CD4-positive, alpha-beta T cell treated with Interleukin-17A for 1 hour (primary cell): ENCODE results near the gene SCAF11.
"Not testable (repeated sequence)": the region's sequence is repeated elsewhere in the genome, so short reads cannot be mapped to it uniquely, and the experiment has no call there.

Source experiments
- DNase-seq: peaks from one replicate; pipeline ENCODE4 v3.0.0-alpha.2; 2020

The SCAF11 gene, protein sequence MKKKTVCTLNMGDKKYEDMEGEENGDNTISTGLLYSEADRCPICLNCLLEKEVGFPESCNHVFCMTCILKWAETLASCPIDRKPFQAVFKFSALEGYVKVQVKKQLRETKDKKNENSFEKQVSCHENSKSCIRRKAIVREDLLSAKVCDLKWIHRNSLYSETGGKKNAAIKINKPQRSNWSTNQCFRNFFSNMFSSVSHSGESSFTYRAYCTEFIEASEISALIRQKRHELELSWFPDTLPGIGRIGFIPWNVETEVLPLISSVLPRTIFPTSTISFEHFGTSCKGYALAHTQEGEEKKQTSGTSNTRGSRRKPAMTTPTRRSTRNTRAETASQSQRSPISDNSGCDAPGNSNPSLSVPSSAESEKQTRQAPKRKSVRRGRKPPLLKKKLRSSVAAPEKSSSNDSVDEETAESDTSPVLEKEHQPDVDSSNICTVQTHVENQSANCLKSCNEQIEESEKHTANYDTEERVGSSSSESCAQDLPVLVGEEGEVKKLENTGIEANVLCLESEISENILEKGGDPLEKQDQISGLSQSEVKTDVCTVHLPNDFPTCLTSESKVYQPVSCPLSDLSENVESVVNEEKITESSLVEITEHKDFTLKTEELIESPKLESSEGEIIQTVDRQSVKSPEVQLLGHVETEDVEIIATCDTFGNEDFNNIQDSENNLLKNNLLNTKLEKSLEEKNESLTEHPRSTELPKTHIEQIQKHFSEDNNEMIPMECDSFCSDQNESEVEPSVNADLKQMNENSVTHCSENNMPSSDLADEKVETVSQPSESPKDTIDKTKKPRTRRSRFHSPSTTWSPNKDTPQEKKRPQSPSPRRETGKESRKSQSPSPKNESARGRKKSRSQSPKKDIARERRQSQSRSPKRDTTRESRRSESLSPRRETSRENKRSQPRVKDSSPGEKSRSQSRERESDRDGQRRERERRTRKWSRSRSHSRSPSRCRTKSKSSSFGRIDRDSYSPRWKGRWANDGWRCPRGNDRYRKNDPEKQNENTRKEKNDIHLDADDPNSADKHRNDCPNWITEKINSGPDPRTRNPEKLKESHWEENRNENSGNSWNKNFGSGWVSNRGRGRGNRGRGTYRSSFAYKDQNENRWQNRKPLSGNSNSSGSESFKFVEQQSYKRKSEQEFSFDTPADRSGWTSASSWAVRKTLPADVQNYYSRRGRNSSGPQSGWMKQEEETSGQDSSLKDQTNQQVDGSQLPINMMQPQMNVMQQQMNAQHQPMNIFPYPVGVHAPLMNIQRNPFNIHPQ (N-terminal part only)

DNA sequence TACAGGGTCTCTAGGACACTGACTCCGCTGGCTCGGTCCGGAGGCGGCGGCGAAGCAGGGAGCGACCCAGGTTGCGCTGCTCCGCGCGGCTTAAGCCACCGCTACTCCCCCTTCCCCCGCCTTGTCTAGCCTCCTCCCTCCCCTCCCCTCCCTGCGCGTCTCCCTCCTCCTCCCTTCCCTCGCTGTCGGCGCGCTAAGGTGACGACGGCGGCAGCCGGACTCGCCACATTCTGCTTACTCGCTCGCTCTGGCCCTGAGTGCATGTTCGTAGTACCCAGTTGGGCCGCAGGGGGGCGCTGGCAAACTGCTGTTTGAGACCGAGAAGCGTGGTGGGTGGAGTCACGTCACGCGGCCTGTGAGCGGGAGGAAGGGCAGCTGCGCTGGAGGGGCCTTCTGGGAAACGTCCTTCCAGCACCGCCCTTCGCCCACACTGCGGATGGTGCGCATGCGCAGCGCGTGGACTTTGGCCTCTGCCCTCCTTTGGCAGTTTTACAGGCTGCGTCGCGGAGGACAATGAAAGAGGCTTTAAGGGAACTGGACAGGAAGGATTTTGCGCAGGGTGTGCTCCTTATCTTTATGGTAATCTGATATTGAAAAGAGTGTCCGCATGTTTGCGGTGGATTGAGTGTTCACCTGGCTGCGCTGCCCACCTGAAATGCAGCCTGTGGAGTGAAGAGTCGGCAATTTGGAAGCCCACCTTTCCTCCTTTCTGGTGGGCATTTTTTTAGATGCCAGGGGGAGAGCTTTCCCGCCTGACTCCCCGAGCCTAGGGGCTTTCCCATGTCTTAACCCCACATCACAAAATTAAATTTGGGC is at the start of gene SCAF11:
TSS of gene SCAF11 (minus strand) at position 107 of the 816 bp plus-strand sequence. CDS start 26,407 bp downstream, outside the sequence.
- peak; percentile 100 for DNase-seq

DNA sequence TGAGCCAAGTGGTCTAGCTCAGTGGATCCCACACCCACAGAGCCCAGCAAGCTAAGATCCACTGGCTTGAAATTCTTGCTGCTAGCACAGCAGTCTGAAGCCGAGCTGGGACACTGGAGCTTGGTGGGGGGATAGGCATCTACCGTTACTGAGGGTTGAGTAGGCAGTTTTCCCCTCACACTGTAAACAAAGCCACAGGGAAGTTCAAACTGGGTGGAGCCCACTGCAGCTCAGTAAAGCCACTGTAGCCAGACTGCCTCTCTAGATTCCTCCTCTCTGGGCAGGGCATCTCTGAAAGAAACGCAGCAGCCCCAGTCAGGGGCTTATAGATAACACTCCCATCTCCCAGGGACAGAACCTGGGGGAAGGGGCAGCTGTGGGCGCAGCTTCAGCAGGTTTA is 46.7 kb upstream of the SCAF11 start:
- not testable (repeated sequence) for DNase-seq

DNA sequence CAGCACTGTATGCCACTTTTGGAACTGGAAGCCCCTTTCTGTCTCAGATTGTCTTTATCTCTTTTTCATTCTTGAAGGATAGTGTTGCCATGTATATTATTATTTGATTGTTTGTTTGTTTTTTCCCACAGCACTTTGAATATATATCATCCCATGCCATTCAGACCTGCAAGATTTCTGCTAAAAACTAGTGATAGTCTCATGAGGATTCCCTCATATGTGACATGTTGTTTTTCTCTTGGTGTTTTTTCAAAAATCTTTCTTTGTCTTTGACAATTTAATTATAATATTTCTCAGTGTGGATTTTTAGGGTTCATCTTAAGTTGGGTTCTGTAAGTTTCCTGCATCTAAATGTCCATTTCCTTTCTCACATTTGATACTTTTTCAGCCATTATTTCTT is 36.8 kb upstream of the SCAF11 start:
- no peak for DNase-seq

DNA sequence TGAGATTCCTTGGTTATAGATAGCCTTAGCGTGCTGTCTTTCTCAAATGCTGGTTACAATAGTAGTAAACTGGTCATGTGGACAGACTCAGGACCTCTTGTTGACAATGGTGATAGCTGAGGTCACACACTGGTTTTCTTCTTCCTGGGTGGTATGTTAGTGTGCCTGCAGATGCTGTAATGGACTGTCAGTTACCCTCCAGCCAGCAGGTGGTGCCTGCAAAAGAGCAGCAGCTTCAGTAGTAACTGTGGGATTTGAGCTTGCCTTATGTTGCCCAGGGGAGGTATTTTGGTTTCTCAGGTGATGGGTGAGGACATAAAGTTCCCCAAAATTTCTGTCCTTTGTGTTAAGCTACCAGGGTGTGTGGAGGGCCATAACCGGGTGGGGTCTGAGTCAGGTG is 33.7 kb upstream of the SCAF11 start:
- no peak for DNase-seq

DNA sequence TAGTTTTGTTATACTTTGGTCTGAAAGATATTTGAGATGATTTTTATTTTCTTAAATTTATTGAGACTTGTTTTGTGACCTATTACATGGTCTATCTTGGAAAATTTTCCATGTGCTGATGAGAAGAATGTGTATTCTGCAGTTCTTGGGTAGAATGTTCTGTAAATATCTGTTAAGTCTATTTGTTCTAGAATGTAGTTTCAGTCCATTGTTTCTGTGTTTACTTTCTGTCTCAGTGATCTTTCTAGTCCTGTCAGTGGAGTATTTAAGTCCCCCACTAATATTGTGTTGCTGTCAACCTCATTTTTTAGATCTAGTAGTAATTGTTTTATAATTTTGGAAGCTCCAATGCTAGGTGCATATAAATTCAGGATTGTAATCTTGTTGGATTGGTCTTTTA is 30.4 kb upstream of the SCAF11 start:
- DNase-seq, result no peak

DNA sequence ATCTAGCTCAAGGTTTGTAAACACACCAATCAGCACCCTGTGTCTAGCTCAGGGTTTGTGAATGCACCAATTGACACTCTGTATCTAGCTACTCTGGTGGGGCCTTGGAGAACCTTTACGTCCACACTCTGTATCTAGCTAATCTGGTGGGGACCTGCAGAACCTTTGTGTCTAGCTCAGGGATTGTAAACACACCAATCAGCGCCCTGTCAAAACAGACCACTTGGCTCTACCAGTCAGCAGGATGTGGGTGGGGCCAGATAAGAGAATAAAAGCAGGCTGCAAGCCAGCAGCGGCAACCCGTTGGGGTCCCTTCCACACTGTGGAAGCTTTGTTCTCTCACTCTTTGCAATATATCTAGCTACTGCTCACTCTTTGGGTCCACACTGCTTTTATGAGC is 28.3 kb upstream of the SCAF11 start:
- not testable (repeated sequence) for DNase-seq

DNA sequence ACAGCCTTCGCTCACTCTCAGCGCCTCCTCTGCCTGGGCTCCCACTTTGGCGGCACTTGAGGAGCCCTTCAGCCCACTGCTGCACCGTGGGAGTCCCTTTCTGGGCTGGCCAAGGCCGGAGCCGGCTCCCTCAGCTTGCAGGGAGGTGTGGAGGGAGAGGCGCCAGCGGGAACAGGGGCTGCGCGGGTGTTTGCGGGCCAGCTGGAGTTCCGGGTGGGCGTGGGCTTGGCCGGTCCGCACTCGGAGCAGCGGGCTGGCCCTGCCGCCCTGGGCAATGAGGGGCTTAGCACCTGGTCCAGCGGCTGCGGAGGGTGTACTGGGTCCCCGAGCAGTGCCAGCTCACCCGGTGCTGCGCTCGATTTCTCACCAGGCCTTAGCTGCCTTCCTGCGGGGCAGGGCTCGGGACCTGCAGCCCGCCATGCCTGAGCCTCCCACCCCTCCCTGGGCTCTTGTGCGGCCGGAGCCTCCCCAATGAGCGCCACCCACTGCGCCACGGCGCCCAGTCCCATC is 27.5 kb upstream of the SCAF11 start:
- not testable (repeated sequence) for DNase-seq

DNA sequence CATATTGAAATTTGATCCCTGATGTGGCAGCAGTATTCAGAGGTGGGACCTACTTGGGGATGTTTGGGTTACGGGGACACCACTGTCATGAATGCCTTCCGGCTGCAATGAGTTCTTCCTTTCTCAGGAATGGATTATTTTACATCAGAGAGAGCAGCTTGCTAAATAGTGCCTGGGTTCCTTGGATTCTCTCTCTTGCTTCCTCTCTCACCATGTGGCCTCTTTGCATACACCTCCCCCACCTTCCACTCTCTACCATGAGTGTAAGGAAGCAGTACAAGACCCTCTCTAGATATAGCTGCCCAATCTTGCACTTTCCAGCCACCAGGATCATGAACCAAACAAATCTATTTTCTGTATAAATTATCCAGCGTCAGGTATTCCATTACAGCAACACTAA is 15.4 kb upstream of the SCAF11 start:
- no peak for DNase-seq

DNA sequence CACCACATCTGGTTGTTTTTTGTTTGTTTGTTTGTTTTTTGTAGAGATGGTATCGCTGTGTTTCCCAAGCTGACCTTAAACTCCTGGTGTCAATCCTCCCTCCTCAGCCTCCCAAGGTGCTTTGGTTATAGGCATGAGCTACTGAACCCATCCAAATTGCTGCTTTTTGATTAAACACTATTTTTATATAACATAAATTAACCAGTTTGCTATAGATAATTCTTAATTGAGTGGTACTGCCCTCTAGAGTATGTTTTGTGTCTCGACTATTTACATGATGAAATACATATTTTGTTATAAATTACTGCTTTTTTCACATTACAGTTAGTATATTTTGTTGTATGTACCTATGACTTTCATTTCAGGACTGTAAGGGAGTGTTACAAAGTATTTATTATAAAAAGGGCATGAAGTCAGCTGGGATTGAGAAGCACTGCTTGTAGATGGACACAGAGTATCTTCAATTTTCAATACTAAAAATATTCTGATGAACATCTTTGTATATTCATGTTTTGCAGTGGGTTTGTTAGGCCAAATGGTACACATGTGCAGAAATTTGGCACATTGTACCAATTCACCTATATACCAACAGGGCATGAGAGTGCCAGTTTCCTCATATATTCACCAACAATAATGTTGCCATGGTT is 14.9 kb upstream of the SCAF11 start:
- peak; percentile 42 for DNase-seq

DNA sequence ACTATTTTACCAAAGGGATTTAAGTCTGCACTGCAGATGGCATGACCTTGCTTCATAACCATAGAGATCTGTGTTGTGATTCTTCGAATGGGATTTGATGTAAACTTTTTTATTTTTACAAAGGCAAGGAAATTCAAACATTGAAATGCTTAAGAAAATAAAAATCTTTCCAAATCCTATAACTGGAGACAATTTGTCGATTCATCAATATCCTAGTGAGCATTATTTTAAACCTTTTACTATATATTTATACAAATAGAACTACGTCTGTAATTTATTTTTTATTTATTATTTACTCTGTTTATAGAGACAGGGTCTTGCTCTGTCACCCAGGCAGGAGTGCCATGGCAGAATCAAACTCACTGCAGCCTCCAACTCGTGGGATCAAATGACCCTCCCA is 14.3 kb upstream of the SCAF11 start:
- no peak for DNase-seq

DNA sequence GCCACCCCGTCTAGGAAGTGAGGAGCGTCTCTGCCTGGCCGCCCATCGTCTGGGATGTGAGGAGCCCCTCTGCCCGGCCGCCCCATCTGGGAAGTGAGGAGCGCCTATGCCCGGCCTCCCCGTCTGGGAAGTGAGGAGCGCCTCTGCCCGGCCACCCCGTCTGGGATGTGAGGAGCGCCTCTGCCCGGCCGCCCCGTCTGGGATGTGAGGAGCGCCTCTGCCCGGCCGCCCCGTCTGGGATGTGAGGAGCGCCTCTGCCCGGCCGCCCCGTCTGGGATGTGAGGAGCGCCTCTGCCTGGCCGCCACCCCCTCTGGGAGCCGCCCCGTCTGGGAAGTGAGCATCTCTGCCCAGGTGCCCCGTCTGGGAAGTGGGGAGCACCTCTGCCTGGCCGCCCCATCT is 9.7 kb upstream of the SCAF11 start:
- not testable (repeated sequence) for DNase-seq

DNA sequence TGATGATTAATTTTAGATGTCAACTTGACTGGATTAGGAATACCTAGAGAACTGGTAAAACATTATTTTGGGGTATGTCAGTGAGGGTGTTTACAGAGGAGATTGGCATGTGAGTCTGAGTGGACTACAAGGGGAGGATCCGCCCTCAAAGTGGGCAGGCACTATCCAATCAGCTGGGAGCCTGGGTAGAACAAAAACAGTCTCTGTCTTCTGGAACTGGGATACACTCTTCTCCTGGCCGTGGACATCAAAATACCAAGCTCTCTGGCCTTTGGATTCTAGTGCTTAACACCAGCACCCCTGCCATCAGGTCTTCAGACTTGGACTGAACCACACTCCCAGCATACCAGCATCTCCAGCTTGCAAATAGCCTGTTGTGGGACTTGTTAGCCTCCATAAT is 4.4 kb upstream of the SCAF11 start:
- no peak for DNase-seq

DNA sequence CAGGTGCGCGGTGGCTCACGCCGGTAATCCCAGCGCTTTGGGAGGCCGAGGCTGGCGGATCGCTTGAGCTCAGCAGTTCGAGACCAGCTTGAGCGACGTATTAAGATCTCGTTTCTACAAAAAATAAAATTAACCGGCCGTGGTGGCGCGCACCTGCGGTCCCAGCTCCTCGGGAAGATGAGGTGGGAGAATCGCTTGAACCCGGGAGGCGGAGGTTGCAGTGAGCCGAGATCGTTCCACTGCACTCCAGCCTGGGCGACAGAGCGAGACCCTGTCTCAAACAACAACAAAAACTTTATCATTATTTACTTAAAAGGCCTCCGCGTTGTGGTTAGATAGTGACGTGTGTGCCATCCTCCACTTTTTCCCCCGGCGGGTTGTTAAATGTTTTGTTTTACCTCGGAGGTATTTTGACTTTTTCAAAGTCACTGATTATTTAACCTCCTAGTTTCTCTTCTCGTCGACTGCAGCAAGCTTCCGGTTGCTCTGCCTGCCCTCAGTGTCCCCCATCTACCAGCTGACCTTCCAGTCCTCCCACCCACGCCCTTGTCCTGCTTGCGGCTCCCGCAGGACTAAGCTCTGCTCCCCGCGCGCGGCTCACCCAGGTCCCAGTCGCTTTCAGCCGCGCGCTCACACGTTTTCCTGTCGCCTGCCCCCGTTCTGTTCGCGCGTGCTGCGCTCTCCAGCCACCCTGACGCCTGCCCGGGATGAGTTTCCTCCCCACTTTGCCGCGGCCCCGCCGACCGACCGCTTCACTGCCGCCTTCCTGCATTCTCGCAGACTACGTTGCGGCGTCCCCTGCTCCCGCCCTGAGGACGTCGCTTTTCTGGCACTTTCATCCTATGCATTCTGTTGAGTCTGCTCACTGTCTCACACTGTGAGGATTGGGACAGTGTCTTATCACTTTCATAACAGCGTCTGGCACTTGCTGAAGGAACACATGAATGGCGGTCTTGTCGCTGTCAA is 1.2 kb upstream of the SCAF11 start:
- DNase-seq, result peak; percentile 73

DNA sequence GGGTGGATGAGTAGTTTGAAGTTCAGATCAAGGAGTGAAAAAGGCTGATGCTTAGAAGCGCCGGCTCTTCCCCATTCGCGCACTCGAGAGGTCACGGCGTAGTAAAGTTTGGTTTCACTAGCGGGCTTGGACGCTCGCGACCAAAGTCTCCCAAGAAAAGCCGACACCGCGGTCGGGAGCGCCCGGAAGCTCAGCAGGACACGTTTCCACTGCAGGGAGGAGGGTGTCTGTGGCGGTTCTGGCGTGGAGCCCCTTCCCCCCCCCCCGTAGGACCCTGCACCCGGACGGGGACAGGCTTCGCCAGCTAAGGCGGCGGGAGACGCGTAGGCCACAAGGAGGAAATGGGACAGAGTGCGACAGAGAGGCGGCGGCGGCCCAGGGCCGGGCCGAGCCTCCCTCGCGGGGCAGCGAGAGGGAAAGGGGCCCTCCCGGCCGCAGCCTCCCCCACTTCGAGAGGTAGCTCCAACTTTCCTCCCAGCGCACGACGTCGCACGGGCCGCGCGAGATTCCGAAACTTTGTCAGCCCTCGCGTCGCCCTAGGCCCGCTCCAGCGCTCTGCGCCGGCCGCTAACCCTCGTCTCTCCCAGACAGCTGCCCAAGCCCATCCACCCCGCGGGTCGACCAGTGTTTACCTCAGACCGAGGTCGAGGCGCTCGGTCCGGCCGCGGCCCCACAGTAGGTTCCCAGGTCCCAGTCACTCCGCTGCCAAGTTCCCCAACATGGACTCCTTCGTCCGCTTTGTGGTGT is 480 bp downstream of the SCAF11 start:
- DNase-seq, result peak; percentile 68

DNA sequence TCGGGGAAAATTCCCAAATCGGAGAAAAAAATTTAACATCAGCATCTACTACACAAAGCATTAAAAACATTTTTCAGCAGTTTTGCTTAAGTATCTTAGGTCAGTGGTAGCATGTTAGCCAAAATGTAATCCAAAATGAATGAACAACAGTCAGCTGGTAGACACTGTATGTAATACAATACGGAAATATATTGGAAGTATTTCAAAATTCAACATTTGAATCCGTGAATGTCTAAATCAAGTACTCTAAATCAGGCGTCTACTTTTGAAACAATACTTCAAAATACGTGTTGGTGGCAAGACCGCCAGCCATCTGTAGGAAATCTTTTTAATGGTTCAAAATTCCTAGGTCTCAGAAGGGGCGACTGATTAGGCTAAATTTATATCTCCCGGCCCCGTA is 1.1 kb downstream of the SCAF11 start:
- no peak for DNase-seq

DNA sequence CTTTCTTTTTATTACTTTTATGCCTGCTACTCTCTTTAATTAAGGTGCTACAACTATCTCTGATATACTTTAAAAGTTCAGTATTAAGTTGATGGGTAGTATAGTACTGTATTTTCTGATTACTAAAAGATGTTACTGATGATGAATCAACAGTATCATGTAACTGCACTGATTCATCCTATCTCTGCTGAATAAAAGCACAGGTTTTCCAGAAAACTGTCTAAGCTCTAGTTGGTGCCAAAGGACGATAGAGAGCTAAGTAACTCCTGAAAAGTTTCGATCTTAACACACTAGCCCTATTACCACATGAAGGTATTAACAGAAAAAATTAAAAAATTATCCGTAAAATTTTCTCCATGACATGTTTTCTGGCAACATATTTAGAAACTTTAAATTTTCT is 2.1 kb downstream of the SCAF11 start:
- DNase-seq, result no peak

DNA sequence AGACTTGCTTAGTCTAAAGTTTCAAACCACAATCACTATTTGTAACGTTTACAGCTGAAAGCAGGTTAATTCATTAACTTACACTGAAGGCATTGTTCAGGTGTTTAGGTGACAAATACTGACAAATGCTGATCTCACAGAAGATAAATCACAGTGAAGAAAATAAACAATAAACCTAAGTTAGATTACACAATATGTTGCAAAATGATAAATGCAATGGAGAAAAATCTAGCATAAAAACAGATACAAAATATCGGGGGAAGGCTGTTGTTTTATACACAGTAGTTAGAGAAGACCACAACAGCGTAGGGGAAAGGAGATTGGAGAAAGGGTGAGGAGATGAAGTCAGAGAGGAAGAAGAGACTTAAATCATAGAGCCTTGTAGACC is 3.0 kb downstream of the SCAF11 start:
- no peak for DNase-seq

DNA sequence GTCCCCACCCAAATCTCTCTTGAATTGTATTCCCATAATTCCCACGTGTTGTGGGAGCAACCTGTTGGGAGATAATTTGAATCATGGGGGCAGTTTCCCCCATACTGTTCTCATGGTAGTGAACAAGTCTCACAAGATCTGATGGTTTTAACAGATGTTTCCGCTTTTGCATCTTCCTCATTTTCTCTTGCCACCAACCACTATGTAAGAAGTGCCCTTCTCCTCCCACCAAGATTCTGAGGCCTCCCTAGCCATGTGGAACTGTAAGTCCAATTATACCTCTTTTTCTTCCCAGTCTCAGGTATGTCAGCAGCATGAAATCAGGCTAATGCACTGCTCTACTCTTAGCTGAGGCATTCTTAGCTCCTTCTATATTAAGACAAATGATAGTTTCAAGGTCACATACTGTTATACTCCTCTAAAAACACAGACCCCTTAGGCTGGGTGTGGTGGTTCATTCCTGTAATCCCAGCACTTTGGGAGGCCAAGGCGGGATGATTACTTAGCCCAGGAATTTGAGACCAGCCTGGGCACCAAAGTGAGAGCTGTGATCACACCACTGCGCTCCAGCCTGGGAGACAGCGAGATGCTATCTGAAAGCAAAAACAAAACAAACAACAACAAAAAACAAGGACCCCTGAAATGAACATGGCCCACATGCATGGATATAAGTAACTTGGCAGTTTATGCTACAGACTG is 3.6 kb downstream of the SCAF11 start:
- no peak for DNase-seq
